A172 (cell line): ENCODE results near the gene CHRNA4. TPM values are rescaled to one million over a fixed set of nuclear protein-coding genes. Genes with fewer than 3 reads are reported as not detected.

Experiments
- DNase-seq: peaks from one replicate; pipeline ENCODE4 v3.0.0-alpha.2; 2015; ENCODE audit warnings: low spot score
- total RNA-seq: library from RNA; depleted of rRNA; stranded (reverse); fragments of >200 nt; shearing (Covaris generic); gene quantifications from 2 replicates; pipeline ENCODE4 v1.2.3, GENCODE V29; 2014

The CHRNA4 gene
- total RNA-seq, 1 experiment from 2014 or later = 0.03 TPM

GRCh38 chr20:63363981-63364561, 2.9 kb upstream of the CHRNA4 start:
- DNase-seq = no peak

GRCh38 chr20:63363013-63363957, 2.1 kb upstream of the CHRNA4 start:
- no peak for DNase-seq

GRCh38 chr20:63362436-63363009, 1.4 kb upstream of the CHRNA4 start:
- DNase-seq = no peak

GRCh38 chr20:63361519-63362435, 628 bp upstream of the CHRNA4 start:
- DNase-seq = no peak

GRCh38 chr20:63359937-63360849, 956 bp downstream of the CHRNA4 start:
- DNase-seq = no peak

GRCh38 chr20:63359164-63359934, 1.8 kb downstream of the CHRNA4 start:
- DNase-seq = no peak

- DNase-seq = no peak
Observed at GRCh38 chr20:63357921-63358905, 2.9 kb downstream of the CHRNA4 start.

- DNase-seq = no peak
Observed at GRCh38 chr20:63356931-63357879, 3.9 kb downstream of the CHRNA4 start.

GRCh38 chr20:63356511-63356910, 4.6 kb downstream of the CHRNA4 start:
- DNase-seq = no peak

- DNase-seq = no peak
Observed at GRCh38 chr20:63355781-63356295, 5.3 kb downstream of the CHRNA4 start.

- no peak for DNase-seq
Observed at GRCh38 chr20:63354636-63355350, 6.4 kb downstream of the CHRNA4 start.

- DNase-seq = no peak
Observed at GRCh38 chr20:63352811-63353221, 8.3 kb downstream of the CHRNA4 start.

GRCh38 chr20:63351811-63352591, 9.1 kb downstream of the CHRNA4 start:
- no peak for DNase-seq

GRCh38 chr20:63351326-63351700, 9.8 kb downstream of the CHRNA4 start:
- no peak for DNase-seq

GRCh38 chr20:63350597-63351325, 10.4 kb downstream of the CHRNA4 start:
- no peak for DNase-seq
